Ovary (tissue), 1 donor: ENCODE results near the gene CYP26C1.

Source experiments
- EP300 ChIP-seq: sonication (generic); formaldehyde crosslinking; IDR thresholded peaks from one replicate; pipeline ENCODE4 v1.6.1; 2017; ENCODE audit warnings: antibody characterized with exemption
- POLR2A ChIP-seq: fragments of 450-650 bp; IDR thresholded peaks from one replicate; pipeline ENCODE4 v1.6.1; 2017; ENCODE audit warnings: antibody characterized with exemption, mild to moderate bottlenecking, moderate library complexity

DNA sequence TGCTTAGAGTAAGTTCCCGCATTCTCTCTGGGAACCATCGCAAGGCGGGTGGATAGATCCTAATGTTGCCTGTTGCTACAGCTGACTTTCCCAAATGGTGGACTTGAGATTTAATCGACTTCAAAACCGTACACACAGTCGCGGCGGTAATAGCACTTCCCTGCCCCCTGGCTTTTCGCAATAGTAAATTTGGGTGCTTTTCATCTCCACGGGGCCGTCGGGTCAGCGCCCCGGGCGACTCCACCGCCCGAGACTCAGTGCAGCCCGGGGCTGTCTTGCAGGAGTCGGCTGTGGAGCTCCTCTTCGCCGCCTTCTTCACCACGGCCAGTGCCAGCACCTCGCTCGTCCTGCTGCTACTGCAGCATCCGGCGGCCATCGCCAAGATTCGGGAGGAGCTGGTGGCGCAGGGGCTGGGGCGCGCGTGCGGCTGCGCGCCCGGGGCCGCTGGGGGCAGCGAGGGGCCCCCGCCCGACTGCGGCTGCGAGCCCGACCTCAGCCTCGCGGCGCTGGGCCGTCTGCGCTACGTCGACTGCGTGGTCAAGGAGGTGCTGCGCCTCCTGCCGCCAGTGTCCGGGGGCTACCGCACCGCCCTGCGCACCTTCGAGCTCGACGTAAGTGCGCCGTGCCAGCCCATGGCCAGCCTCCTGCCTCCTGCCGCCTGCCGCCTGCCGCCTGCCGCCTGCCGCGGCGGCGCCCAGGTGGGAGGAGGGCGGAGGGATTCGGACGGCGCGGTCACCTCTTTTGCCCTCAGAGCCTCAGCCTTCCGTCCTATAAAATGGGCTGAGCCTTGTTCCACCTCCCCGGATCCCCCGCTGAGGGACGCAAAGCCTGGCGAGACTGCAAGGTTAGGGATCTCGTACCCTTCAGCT lies 5.3 kb downstream of the CYP26C1 start:
- TF ChIP-seq EP300 (no peak), POLR2A (no peak)
